HepG2 (cell line): ENCODE measurements around the gene CDC42BPG. TPM values are rescaled to one million over a fixed set of nuclear protein-coding genes. Genes with fewer than 3 reads are reported as not detected.

Experiments used
- AKAP8 ChIP-seq: sonication (generic); formaldehyde crosslinking; IDR thresholded peaks from 2 replicates; pipeline ENCODE4 v1.5.1; 2020; ENCODE audit warnings: mild to moderate bottlenecking, missing genetic modification reagents
- ATM ChIP-seq: fragments of 450-650 bp; IDR thresholded peaks from 2 replicates; pipeline ENCODE4 v1.7.1; 2017; ENCODE audit warnings: mild to moderate bottlenecking, borderline replicate concordance
- HIVEP1 ChIP-seq: sonication (generic); formaldehyde crosslinking; IDR thresholded peaks from 2 replicates; pipeline ENCODE4 v1.4.0; 2020; ENCODE audit warnings: mild to moderate bottlenecking, missing genetic modification reagents
- HNRNPL ChIP-seq: fragments of 200-400 bp; formaldehyde crosslinking; IDR thresholded peaks from 2 replicates; pipeline ENCODE4 v1.6.1; 2017; ENCODE audit warnings: mild to moderate bottlenecking, low read depth, low read length
- MEIS2 ChIP-seq: sonication (generic); formaldehyde crosslinking; IDR thresholded peaks from 2 replicates; pipeline ENCODE4 v1.9.0; 2021; ENCODE audit warnings: mild to moderate bottlenecking, missing genetic modification reagents
- MXD4 ChIP-seq: IDR thresholded peaks from 2 replicates; pipeline ENCODE4 v1.6.1; 2016; ENCODE audit warnings: mild to moderate bottlenecking, missing biosample characterization, missing genetic modification reagents
- NR2F1 ChIP-seq, 2 experiments: fragments of 450-650 bp in 1 of 2; formaldehyde crosslinking in 1 of 2; IDR thresholded peaks; 2 replicates each; pipeline versions ENCODE4 v1.5.0 to v1.6.1; 2016 to 2020; ENCODE audit warnings: mild to moderate bottlenecking in 1 of 2, missing compliant biosample characterization in 1 of 2, missing genetic modification reagents in 1 of 2, moderate library complexity in 1 of 2
- PAWR ChIP-seq: sonication (generic); formaldehyde crosslinking; IDR thresholded peaks from 2 replicates; pipeline ENCODE4 v1.4.0; 2020; ENCODE audit warnings: missing genetic modification reagents, mild to moderate bottlenecking, borderline replicate concordance
- RBAK ChIP-seq: sonication (generic); formaldehyde crosslinking; IDR thresholded peaks from 2 replicates; pipeline ENCODE4 v1.5.1; 2020; ENCODE audit warnings: mild to moderate bottlenecking, missing genetic modification reagents
- SNAI1 ChIP-seq: sonication (generic); formaldehyde crosslinking; IDR thresholded peaks from 2 replicates; pipeline ENCODE4 v1.5.0; 2020; ENCODE audit warnings: mild to moderate bottlenecking, missing genetic modification reagents, borderline replicate concordance
- TAF1 ChIP-seq: sonication (generic); formaldehyde crosslinking; IDR thresholded peaks from 2 replicates; pipeline ENCODE4 v1.4.0; 2020; ENCODE audit warnings: missing genetic modification reagents
- TAF15 ChIP-seq: fragments of 200-400 bp; formaldehyde crosslinking; IDR thresholded peaks from one replicate; pipeline ENCODE4 v1.6.1; 2018; ENCODE audit warnings: mild to moderate bottlenecking, low read depth, low read length; ENCODE audit not compliant: poor library complexity, severe bottlenecking
- TEAD3 ChIP-seq: optimal IDR thresholded peaks from 2 replicates; pipeline ENCODE3; 2016; ENCODE audit warnings: borderline replicate concordance
- TOE1 ChIP-seq: sonication (generic); formaldehyde crosslinking; IDR thresholded peaks from 2 replicates; pipeline ENCODE4 v1.4.0; 2020; ENCODE audit warnings: mild to moderate bottlenecking, missing genetic modification reagents
- ZBTB38 ChIP-seq: sonication (generic); formaldehyde crosslinking; IDR thresholded peaks from 2 replicates; pipeline ENCODE4 v1.5.1; 2020; ENCODE audit warnings: mild to moderate bottlenecking, missing genetic modification reagents
- ZC3H4 ChIP-seq: sonication (generic); formaldehyde crosslinking; IDR thresholded peaks from 2 replicates; pipeline ENCODE4 v1.4.0; 2020; ENCODE audit warnings: missing genetic modification reagents, borderline replicate concordance
- ZMYM4 ChIP-seq: sonication (generic); formaldehyde crosslinking; IDR thresholded peaks from 2 replicates; pipeline ENCODE4 v1.8.1; 2023; ENCODE audit warnings: mild to moderate bottlenecking, missing genetic modification reagents
- ZNF263 ChIP-seq: sonication (generic); formaldehyde crosslinking; IDR thresholded peaks from 2 replicates; pipeline ENCODE4 v1.4.0; 2020; ENCODE audit warnings: missing genetic modification reagents
- ZNF383 ChIP-seq: sonication (generic); formaldehyde crosslinking; IDR thresholded peaks from 2 replicates; pipeline ENCODE4 v1.4.0; 2020; ENCODE audit warnings: missing genetic modification reagents, mild to moderate bottlenecking, borderline replicate concordance
- ZNF484 ChIP-seq: sonication (generic); formaldehyde crosslinking; IDR thresholded peaks from 2 replicates; pipeline ENCODE4 v1.5.1; 2020; ENCODE audit warnings: mild to moderate bottlenecking, low read depth, missing genetic modification reagents, borderline replicate concordance
- ZNF670 ChIP-seq: sonication (generic); formaldehyde crosslinking; IDR thresholded peaks from 2 replicates; pipeline ENCODE4 v1.8.0; 2022; ENCODE audit warnings: mild to moderate bottlenecking, missing genetic modification reagents, borderline replicate concordance
- ZNF672 ChIP-seq: sonication (generic); formaldehyde crosslinking; IDR thresholded peaks from 2 replicates; pipeline ENCODE4 v1.8.1; 2022; ENCODE audit warnings: missing genetic modification reagents
- ZNF678 ChIP-seq: sonication (generic); formaldehyde crosslinking; IDR thresholded peaks from 2 replicates; pipeline ENCODE4 v1.4.0; 2020; ENCODE audit warnings: mild to moderate bottlenecking, missing genetic modification reagents
- ZNF770 ChIP-seq: sonication (generic); formaldehyde crosslinking; IDR thresholded peaks from 2 replicates; pipeline ENCODE4 v1.5.0; 2020; ENCODE audit warnings: mild to moderate bottlenecking, missing genetic modification reagents
- ZNF841 ChIP-seq: sonication (generic); formaldehyde crosslinking; IDR thresholded peaks from 2 replicates; pipeline ENCODE4 v1.8.1; 2023; ENCODE audit warnings: missing genetic modification reagents, borderline replicate concordance
- ZSCAN22 ChIP-seq: sonication (generic); formaldehyde crosslinking; IDR thresholded peaks from 2 replicates; pipeline ENCODE4 v1.4.0; 2020; ENCODE audit warnings: mild to moderate bottlenecking, missing genetic modification reagents
- polyA plus RNA-seq, 8 experiments: library from polyadenylated mRNA; depleted of rRNA in 3 of 8; stranded (reverse) in 7 of 8; unstranded in 1 of 8; fragments of >200 nt; fragmentation: Illumina TruSeq in 4 of 8; extraction: Trizol in 4 of 8; gene quantifications; 2 replicates each; pipeline versions ENCODE4 v1.2.1 to v1.2.3, GENCODE V29; 2011 to 2016; ENCODE audit warnings: low read depth in 4 of 8, missing spikeins in 1 of 8, mixed read lengths in 1 of 8; ENCODE audit not compliant: insufficient read depth in 1 of 8
- total RNA-seq, 5 experiments: library from RNA; depleted of rRNA; stranded (reverse); fragments of >200 nt; fragmentation: Illumina TruSeq; extraction: Trizol; gene quantifications; 2 replicates each; pipeline ENCODE4 v1.2.3, GENCODE V29; 2016; ENCODE audit warnings: low read depth in 1 of 5
- TF ChIP-seq, protein P1 (sequence below): sonication (generic); formaldehyde crosslinking; IDR thresholded peaks from 2 replicates; pipeline ENCODE4 v1.5.0; 2020; ENCODE audit warnings: missing genetic modification reagents
- TF ChIP-seq, protein P2 (sequence below): sonication (generic); formaldehyde crosslinking; IDR thresholded peaks from 2 replicates; pipeline ENCODE4 v1.4.0; 2020; ENCODE audit warnings: missing genetic modification reagents

CDC42BPG gene
- total and polyA plus RNA-seq, 2 of the 13 experiments (the other 11 are each of a cell fraction or from before 2014, with no cell fraction given): 0.55 to 1.4 TPM

- no peak for TF ChIP-seq TOE1
- TF ChIP-seq ZNF383 (CRISPR knock-in tag): no peak
- no peak for TF ChIP-seq AKAP8 (CRISPR knock-in tag)
- TF ChIP-seq ZBTB38 (CRISPR knock-in tag): peak; percentile 21; the same call in 1 of the 2 replicates
- no peak for TF ChIP-seq ZC3H4 (CRISPR knock-in tag)
- 0 out of 2 replicates have a peak, but pooled peaks have one; percentile 19 for TF ChIP-seq TAF1 (CRISPR knock-in tag)
- no peak for TF ChIP-seq PAWR (CRISPR knock-in tag)
- no peak for TF ChIP-seq ZNF484 (CRISPR knock-in tag)
- TF ChIP-seq NR2F1 (CRISPR knock-in tag; IDR thresholded peaks at IDR 0.05): no peak
- no peak for TF ChIP-seq ZNF672 (CRISPR knock-in tag)
- TF ChIP-seq ZNF841 (CRISPR knock-in tag): no peak
- no peak for TF ChIP-seq MXD4
- no peak for TF ChIP-seq ATM
- no peak for TF ChIP-seq ZNF263 (CRISPR knock-in tag)
- TF ChIP-seq TEAD3 (CRISPR knock-in tag): no peak
- TF ChIP-seq HIVEP1 (CRISPR knock-in tag): no peak
- no peak for TF ChIP-seq ZSCAN22 (CRISPR knock-in tag)
- TF ChIP-seq TAF15: no peak
- no peak for TF ChIP-seq RBAK (CRISPR knock-in tag)
- TF ChIP-seq ZNF770: peak; percentile 67
- TF ChIP-seq SNAI1 (CRISPR knock-in tag): no peak
- TF ChIP-seq MEIS2 (CRISPR knock-in tag): no peak
- no peak for TF ChIP-seq ZMYM4 (CRISPR knock-in tag)
- TF ChIP-seq, protein P1, sequence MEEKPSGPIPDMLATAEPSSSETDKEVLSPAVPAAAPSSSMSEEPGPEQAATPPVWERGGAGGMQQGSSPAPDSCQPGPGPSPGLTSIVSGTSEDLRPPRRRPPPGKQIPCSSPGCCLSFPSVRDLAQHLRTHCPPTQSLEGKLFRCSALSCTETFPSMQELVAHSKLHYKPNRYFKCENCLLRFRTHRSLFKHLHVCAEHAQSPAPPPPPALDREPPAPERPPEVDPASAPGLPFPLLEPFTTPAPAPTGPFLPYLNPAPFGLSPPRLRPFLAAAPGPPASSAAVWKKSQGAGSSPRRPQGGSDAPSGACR (CRISPR knock-in tag): no peak
- TF ChIP-seq, protein P2, sequence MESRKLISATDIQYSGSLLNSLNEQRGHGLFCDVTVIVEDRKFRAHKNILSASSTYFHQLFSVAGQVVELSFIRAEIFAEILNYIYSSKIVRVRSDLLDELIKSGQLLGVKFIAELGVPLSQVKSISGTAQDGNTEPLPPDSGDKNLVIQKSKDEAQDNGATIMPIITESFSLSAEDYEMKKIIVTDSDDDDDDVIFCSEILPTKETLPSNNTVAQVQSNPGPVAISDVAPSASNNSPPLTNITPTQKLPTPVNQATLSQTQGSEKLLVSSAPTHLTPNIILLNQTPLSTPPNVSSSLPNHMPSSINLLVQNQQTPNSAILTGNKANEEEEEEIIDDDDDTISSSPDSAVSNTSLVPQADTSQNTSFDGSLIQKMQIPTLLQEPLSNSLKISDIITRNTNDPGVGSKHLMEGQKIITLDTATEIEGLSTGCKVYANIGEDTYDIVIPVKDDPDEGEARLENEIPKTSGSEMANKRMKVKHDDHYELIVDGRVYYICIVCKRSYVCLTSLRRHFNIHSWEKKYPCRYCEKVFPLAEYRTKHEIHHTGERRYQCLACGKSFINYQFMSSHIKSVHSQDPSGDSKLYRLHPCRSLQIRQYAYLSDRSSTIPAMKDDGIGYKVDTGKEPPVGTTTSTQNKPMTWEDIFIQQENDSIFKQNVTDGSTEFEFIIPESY (CRISPR knock-in tag): no peak
- no peak for TF ChIP-seq ZNF670
- 0 out of 2 replicates have a peak, but pooled peaks have one; percentile 63 for TF ChIP-seq HNRNPL
- TF ChIP-seq ZNF678 (CRISPR knock-in tag): no peak
Observed at GRCh38 chr11:64848826-64849597, 4.6 kb upstream of the CDC42BPG start (continued).
